HPDE6-E6E7 (cell line): ENCODE data around the gene PRKCA.
"Not testable (repeated sequence)": the region's sequence is repeated elsewhere in the genome, so short reads cannot be mapped to it uniquely, and the experiment has no call there.

Experiments
- DNase-seq: peaks from one replicate; pipeline ENCODE4 v3.0.0; 2011; ENCODE audit warnings: missing footprints; ENCODE audit errors: extremely low spot score

The PRKCA gene

GRCh38 chr17:66466106-66466820 is 163.8 kb downstream of the PRKCA start:
- no peak for DNase-seq

DNA sequence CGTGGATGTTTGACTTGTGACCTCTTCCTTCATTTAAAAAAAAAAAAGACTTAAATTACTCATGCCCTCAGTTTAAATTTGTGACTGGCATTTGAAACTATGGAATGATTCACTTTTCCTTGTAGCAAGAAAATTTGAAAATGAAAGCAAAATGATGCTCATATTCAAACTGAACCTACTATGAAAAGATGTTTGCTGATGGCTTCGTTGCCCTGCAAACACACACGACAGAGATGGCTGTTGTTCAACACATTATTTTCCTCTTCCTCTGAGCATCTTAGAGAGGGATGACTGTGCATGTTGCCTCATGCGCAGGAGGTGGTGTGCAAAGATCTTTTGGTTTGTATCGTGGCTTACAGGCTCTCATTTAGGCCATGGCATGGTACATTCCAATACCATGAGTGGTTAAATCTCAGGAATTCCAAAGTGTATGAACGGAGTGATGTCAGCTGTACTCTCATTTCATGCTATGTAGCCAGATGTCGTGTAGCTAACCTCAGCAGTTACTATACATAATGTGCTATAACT is 164.5 kb downstream of the PRKCA start:
- DNase-seq, result peak; percentile 87

DNA sequence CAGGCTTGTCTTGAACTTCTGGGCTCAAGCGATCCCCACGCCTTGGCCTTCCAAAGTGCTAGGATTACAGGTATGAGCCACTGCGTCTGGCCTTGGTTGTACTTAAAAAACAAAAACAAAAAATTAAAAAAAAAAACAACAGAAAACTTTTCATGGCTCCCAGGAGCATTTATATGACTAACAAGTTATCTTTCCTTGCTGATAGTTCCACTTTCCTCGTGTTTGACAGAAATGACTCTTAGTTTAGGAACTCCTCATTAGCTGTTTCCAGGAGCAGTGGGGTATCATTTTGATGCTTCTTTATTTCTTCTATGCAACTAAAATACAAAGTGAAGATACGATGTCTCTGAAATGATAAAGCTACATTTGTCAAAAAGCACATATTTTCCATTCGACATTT is 165.4 kb downstream of the PRKCA start:
- no peak for DNase-seq

DNA sequence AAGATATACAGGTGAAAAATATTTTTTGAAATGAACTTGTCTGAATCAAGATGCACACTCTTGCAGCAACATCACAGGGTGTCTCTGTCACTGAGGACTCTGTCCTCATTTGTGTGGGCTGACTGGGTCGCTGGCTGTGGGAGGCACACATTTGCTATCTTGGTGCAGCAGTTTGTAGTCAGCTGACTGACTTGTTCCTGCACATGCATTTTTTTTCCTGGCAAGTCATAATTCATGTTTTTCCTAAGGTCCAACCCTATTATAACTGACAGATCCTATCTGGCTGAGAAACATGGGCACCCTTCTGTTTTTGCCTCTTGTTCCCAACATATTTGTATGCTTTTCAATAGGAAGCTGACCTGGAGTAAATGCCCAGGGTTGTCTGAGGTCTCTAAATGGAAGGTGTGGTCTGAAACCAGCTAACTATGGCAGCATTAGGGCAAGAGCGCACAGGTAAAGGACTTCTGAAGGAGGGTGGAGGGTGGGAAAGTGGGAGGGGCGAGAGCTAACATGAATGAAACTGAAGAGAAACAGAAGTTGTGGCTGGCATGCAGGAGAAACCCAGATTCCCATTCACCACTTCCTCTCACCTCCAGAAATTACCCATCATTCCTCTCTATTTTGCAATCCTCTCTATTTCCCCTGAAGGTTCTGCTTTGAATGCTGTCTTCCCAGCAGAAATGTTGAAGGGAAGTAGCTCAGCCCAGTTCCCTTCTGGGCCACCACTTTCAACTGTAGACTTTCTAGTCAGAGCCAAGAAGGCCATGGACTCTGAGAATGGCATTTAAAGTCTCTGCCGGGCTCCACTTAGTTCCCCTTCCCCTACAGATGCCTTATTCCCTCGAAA is 166.1 kb downstream of the PRKCA start:
- DNase-seq, result no peak

DNA sequence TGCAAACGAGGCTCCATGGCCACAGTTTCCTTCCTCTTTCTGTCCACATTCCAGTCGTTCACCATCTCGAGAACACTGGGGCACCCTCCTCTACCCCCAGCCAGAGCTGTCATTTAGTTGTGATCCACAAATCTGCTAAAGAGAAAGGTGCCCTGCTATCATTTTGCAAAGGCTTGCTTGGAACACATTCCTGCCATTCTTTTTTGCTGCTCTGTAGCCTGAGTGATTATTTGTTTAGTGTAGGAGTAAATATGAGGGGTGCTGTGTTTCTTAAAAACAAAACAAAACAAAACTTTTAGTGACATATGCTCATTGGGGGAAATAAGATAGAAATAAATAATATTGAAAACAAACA is 166.7 kb downstream of the PRKCA start:
- no peak for DNase-seq

GRCh38 chr17:66469461-66469860 is 167.0 kb downstream of the PRKCA start:
- DNase-seq, result no peak

DNA sequence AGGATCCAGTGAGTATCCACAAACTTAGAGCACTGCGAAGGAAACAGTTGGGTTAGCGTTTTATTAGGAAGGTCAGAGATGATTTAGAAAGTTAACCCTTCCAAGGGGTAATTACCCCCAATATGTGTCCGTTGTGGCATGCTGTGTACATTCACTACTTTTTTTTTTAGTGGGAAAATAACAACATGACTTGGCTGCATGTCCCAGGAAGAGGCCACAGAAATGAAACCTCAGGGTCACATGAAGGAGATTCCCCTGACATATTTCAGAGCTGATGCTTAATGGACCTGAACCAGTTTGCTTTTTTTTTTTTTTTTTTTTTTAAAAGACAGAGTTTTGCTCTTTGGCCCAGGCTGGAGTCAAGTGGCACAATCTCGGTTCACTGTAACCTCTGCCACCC is 167.5 kb downstream of the PRKCA start:
- DNase-seq, result no peak

GRCh38 chr17:66472123-66472522 is 169.7 kb downstream of the PRKCA start:
- DNase-seq, result no peak

GRCh38 chr17:66474258-66474657 is 171.8 kb downstream of the PRKCA start:
- DNase-seq, result no peak

DNA sequence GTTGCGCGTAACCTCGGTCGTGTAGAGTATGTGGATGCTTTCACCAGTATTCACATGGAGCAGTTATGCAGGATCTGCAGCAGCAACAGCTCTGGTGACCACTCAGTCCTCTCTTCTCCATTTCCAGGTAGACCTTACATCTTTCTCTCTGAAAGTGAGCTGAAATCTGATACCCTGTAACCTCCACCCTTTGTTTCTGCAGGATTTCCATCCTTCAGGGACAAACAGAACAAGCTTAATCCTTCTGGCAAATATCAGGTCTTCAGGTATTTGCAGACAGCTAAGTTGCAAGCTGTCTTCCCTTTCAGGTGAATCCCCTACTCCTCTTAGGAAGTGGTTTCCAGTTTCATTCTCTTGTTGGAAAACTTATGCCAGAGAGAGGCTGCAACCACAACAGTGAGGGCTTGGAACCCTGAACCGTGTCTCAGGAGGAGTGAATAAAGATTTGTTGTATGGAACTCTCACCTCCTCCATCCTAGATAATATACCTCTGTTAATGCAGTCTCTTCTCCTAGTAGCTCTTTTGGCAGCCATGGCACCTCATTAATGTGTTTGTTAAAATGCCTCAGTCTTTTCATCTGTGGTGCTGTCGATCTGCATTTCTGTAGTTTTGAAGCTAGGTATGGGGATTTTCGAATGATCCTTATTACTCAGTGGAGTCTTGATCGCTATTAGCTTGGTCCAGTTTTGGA is 172.5 kb downstream of the PRKCA start:
- DNase-seq, result no peak

DNA sequence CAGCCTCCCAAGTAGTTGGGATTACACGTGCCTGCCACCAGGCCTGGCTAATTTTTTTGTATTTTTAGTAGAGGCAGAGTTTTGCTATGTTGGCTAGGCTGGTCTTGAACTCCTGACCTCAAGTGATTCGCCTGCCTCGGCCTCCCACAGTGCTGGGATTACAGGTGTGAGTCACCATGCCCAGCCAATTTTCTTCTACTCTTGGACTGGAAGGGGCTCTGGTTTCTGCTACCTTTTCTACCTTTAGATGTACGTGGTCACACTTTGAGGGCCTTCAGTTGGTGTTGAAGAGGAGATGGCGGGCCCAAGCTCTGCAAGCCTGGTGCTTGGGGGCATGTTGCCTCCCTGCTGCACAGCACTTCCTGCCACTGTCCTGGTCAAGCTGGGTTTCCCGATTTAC is 173.6 kb downstream of the PRKCA start:
- DNase-seq, result no peak

- DNase-seq, result no peak
Observed at GRCh38 chr17:66477615-66478283, 175.3 kb downstream of the PRKCA start.

DNA sequence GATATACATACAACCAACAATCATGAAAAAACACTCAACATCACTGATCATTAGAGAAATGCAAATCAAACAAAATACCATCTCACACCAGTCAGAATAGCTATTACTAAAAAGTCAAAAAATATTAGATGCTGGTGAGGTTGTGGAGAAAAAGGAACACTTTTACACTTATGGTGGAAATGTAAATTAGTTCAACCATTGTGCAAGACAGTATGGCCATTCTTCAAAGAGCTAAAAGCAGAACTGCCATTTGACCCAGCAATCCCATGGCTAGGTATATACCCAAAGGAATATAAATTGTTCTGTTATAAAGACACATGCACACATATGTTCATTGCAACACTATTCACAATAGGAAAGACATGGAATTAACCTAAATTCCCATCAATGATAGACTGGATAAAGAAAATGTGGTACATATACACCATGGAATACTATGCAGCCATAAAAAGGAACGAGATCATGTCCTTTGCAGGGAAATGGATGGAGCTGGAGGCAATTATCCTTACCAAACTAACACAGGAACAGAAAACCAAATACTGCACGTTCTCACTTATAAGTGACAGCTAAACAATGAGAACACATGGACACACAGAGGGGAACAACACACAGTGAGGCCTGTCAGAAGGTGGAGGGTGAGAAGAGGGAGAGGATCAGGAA is 176.9 kb downstream of the PRKCA start:
- not testable (repeated sequence) for DNase-seq

- DNase-seq, result no peak
Observed at GRCh38 chr17:66480243-66480642, 177.8 kb downstream of the PRKCA start.

- no peak for DNase-seq
Observed at GRCh38 chr17:66480802-66481201, 178.4 kb downstream of the PRKCA start.

- DNase-seq, result no peak
Observed at GRCh38 chr17:66481271-66481670, 178.9 kb downstream of the PRKCA start.

DNA sequence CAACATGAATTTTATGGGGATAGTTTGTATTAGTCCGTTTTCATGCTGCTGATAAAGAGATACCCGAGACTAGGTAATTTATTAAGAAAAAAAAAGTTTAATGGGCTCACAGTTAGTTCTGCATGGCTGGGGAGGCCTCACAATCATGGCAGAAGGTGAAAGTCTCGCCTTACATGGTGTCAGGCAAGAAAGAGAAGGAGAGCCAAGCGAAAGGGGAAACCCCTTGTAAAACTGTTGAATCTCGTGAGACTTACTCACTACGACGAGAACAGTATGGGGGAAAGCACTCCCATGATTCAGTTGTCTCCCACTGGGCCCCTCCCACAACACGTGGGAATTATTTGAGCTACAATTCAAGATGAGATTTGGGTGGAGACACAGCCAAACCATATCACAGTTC is 181.5 kb downstream of the PRKCA start:
- no peak for DNase-seq

DNA sequence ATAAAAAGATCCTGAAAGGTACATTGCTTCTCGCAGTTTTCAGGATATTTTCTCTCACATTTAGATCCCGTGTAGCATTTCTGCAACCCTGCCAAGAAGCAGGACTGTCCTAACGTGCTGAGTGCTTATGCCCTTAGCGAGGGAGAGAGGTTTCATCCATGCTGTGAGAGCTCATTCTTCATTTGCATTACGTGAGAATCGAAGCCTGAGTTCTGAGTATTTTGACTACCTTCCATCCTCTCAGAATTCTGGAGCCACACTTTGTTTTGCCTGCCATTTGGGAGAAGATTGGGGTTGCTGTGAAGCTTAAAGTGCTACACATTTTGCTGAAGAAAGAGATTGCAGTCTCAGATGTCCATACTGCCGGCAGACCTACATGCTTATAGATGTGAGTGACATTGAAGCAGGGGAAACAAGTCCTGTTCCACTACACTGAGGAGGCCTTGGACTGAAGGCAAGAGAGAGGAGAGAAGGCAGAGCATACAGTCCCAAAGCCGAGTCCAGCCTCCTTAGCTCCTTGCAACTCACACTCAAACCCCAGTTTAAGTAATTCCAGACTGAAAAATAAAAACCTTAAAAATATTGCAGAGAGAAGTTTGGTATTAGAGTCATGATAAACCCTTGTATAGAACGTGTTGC is 183.0 kb downstream of the PRKCA start:
- no peak for DNase-seq

GRCh38 chr17:66487121-66487520 is 184.7 kb downstream of the PRKCA start:
- DNase-seq, result no peak

DNA sequence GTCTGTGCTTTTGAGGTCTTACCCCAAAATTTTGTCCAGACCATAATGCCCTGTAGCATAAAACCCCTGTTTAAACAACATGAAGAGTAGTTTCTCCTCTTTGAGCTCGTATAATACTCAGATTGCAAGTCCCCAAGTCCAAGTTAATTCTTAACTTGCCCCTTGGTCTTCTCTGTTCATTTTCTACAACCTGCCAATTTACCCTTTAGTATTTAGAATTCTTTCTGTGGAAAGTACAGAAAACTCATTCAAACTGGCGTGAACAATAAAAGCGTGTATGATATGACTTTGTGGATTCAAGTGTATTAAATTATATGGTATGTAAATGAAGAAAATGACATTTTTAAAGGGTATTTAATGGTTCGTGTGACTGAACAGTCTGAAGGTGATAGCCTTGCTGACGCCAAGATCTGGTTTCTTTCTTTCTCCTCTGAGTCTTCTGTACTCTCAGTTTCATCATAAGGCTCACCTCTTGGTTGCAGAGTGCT is 185.6 kb downstream of the PRKCA start:
- no peak for DNase-seq

- no peak for DNase-seq
Observed at GRCh38 chr17:66488864-66489263, 186.5 kb downstream of the PRKCA start.
